Cardiac muscle cell (in vitro differentiated cells and primary cell): Measurements from ENCODE around the gene METTL4. TPM values are rescaled to one million over a fixed set of nuclear protein-coding genes. Genes with fewer than 3 reads are reported as not detected.

Experiments
- DNase-seq, 2 donors: peaks; one replicate each; pipeline versions ENCODE4 v3.0.0 to v3.0.0-alpha.2; 2010 to 2017; ENCODE audit warnings: low read depth in 1 of 2, low spot score in 1 of 2
- H3K27ac ChIP-seq: fragments of 200-600 bp; sonication (generic); 2 replicates; pipeline ENCODE4 v1.5.1; 2016
- H3K27me3 ChIP-seq: fragments of 200-600 bp; sonication (generic); 2 replicates; pipeline ENCODE4 v1.6.0; 2016; ENCODE audit warnings: control low read depth
- H3K36me3 ChIP-seq: fragments of 200-600 bp; sonication (generic); 2 replicates; pipeline ENCODE4 v1.5.1; 2016; ENCODE audit warnings: control low read depth
- H3K4me1 ChIP-seq: fragments of 200-600 bp; sonication (generic); 2 replicates; pipeline ENCODE4 v1.8.1; 2017; ENCODE audit warnings: low read depth, mild to moderate bottlenecking, mixed run types
- H3K4me3 ChIP-seq: fragments of 200-600 bp; sonication (generic); 2 replicates; pipeline ENCODE4 v1.5.1; 2016; ENCODE audit warnings: mild to moderate bottlenecking
- H3K9me3 ChIP-seq: fragments of 200-600 bp; sonication (generic); 2 replicates; pipeline ENCODE4 v1.5.1; 2017; ENCODE audit warnings: low read depth, mild to moderate bottlenecking, control low read depth
- CTCF ChIP-seq: IDR thresholded peaks from 2 replicates; pipeline ENCODE4 v1.5.1; 2012; ENCODE audit warnings: low read depth, mild to moderate bottlenecking, low read length
- polyA plus RNA-seq: library from polyadenylated mRNA; unstranded; fragments of >200 nt; fragmentation: Nextera tagmentation; extraction: Ambion mirVana; gene quantifications from 2 replicates; pipeline ENCODE4 v1.2.1, GENCODE V29; 2016
- total RNA-seq: library from RNA; depleted of rRNA; stranded (reverse); fragments of >200 nt; gene quantifications from 2 replicates; pipeline ENCODE4 v1.2.3, GENCODE V29; 2016

METTL4 gene
- total and polyA plus RNA-seq, 2 experiments from 2014 or later = 5.6 to 7.5 TPM

- H3K36me3 ChIP-seq = no peaks in the 10 kb centered on the region
- H3K27me3 ChIP-seq = no peaks in the 10 kb centered on the region
- no peak overlapping the region for H3K4me3 ChIP-seq
- no peaks in the 10 kb centered on the region for H3K9me3 ChIP-seq
- no peaks in the 10 kb centered on the region for H3K4me1 ChIP-seq
- no peak overlapping the region for H3K27ac ChIP-seq
- no peak for TF ChIP-seq CTCF
- DNase-seq = no peak
Observed at GRCh38 chr18:2502880-2503279, 68.4 kb downstream of the METTL4 start.

GRCh38 chr18:2502394-2502793, 68.9 kb downstream of the METTL4 start:
- no peak for DNase-seq
- Histone ChIP-seq H3K4me3 (no peak overlapping the region), H3K4me1 (no peaks in the 10 kb centered on the region), H3K36me3 (no peaks in the 10 kb centered on the region), H3K9me3 (no peaks in the 10 kb centered on the region), H3K27me3 (no peaks in the 10 kb centered on the region), H3K27ac (no peak overlapping the region)
- no peak for TF ChIP-seq CTCF

GRCh38 chr18:2497797-2498196, 73.5 kb downstream of the METTL4 start:
- H3K9me3 ChIP-seq = no peaks in the 10 kb centered on the region
- no peak for TF ChIP-seq CTCF
- H3K4me3 ChIP-seq = no peak overlapping the region
- H3K27me3 ChIP-seq = no peaks in the 10 kb centered on the region
- no peak overlapping the region for H3K27ac ChIP-seq
- H3K4me1 ChIP-seq = no peaks in the 10 kb centered on the region
- peak in 1 of 2 donors; percentile 5 for DNase-seq
- no peaks in the 10 kb centered on the region for H3K36me3 ChIP-seq

GRCh38 chr18:2495381-2495780, 75.9 kb downstream of the METTL4 start:
- Histone ChIP-seq H3K27ac (no peak overlapping the region), H3K27me3 (no peaks in the 10 kb centered on the region), H3K36me3 (no peaks in the 10 kb centered on the region), H3K4me1 (no peaks in the 10 kb centered on the region), H3K9me3 (no peaks in the 10 kb centered on the region), H3K4me3 (no peak overlapping the region)
- TF ChIP-seq CTCF = no peak
- DNase-seq = no peak

- Histone ChIP-seq H3K4me3 (no peak overlapping the region), H3K27ac (no peak overlapping the region), H3K9me3 (no peaks in the 10 kb centered on the region), H3K36me3 (no peaks in the 10 kb centered on the region), H3K27me3 (no peaks in the 10 kb centered on the region), H3K4me1 (no peaks in the 10 kb centered on the region)
- no peak for TF ChIP-seq CTCF
- peak in 1 of 2 donors; percentile 19 for DNase-seq
Observed at GRCh38 chr18:2494921-2495320, 76.4 kb downstream of the METTL4 start.

Other genes with a start within 250 kb of the METTL4 start
- 4.3 and 23.2 TPM in 2 replicates for gene NDC80, start 52 bp upstream of the METTL4 start, total RNA-seq
- gene NDC80, start 52 bp upstream of the METTL4 start, polyA plus RNA-seq = 8.4 and 40.1 TPM in 2 replicates
- 34.1 and 54.2 TPM in 2 replicates for gene SMCHD1, start 84.2 kb upstream of the METTL4 start, total RNA-seq
- 18.9 and 22.1 TPM in 2 replicates for gene SMCHD1, start 84.2 kb upstream of the METTL4 start, polyA plus RNA-seq